Calu3 (cell line): ENCODE measurements around the gene FOXP2. TPM values are rescaled to one million over a fixed set of nuclear protein-coding genes. Genes with fewer than 3 reads are reported as not detected.

Experiments
- BruUV-seq: library from RNA; stranded (reverse); fragments of 400-500 nt; replicated peaks from 2 replicates; lab custom pipeline; 2021; lab: Mats Ljungman, UMichigan
- CTCF ChIA-PET: fragments of 300-600 bp; sonication (Branson Sonifier 250); formaldehyde crosslinking; loops from one replicate; lab custom pipeline; 2022; ENCODE audit warnings: antibody characterized with exemption; lab: Charles Lee
- DNase-seq: peaks from one replicate; pipeline ENCODE4 v3.0.0; 2022
- H3K27ac Mint-ChIP-seq: one replicate; pipeline ENCODE4 v1.8.0; 2022; ENCODE audit warnings: mixed read lengths; ENCODE audit not compliant: unreplicated experiment
- H3K27me3 Mint-ChIP-seq: one replicate; pipeline ENCODE4 v1.8.0; 2022; ENCODE audit warnings: mixed read lengths; ENCODE audit not compliant: unreplicated experiment
- H3K36me3 Mint-ChIP-seq: one replicate; pipeline ENCODE4 v1.8.0; 2022; ENCODE audit warnings: mild to moderate bottlenecking, moderate library complexity, mixed read lengths; ENCODE audit not compliant: insufficient read depth, unreplicated experiment
- H3K4me1 Mint-ChIP-seq: one replicate; pipeline ENCODE4 v1.8.0; 2022; ENCODE audit warnings: mild to moderate bottlenecking, low read depth, mixed read lengths; ENCODE audit not compliant: unreplicated experiment
- H3K4me3 Mint-ChIP-seq: one replicate; pipeline ENCODE4 v1.8.0; 2022; ENCODE audit warnings: mild to moderate bottlenecking, low read depth, moderate library complexity, mixed read lengths; ENCODE audit not compliant: unreplicated experiment
- H3K9me3 Mint-ChIP-seq: one replicate; pipeline ENCODE4 v1.8.0; 2022; ENCODE audit warnings: low read depth, mixed read lengths; ENCODE audit not compliant: unreplicated experiment
- intact Hi-C: fragments of 100-400 bp; cut with micrococcal nuclease; formaldehyde crosslinking; loops from one replicate; pipeline ENCODE4 v1.10.0; 2022; ENCODE audit not compliant: unreplicated experiment
- total RNA-seq: library from RNA; stranded (reverse); gene quantifications from 2 replicates; pipeline ENCODE4 v1.2.3, GENCODE V29; 2022
- TF ChIP-seq, protein P1 (sequence below): fragments of 200-600 bp; IDR thresholded peaks from one replicate; pipeline ENCODE4 v1.8.0; 2022; ENCODE audit warnings: antibody characterized with exemption; ENCODE audit not compliant: unreplicated experiment

The FOXP2 gene
- total RNA-seq, 1 experiment from 2014 or later, result 2.5 TPM

DNA sequence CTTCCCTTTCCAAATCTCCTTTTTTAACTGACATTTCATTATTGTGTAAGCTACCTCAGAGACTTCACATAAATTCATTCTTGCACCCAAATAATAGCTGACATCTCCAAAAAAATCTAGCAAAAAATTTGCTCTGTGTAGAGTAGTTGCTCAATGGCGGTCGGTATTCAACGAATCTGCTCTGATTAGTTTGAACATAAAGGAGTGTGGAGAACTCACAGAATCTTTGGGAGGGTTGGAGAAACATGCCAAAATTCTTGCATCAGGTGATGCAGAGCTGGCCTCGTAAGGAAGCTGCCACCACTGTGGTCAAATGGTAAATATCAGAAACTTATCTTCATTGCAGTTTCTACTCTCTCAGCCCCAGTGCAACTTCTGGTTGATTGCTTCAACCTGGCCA, 306.1 kb downstream of the FOXP2 start:
- no peaks in the 10 kb centered on the region for H3K9me3 Mint-ChIP-seq
- H3K4me1 Mint-ChIP-seq, result peaks cover 18% of the 10 kb centered on the region
- no peak for DNase-seq
- BruUV-seq, result no TSS peak
- TF ChIP-seq, protein P1, sequence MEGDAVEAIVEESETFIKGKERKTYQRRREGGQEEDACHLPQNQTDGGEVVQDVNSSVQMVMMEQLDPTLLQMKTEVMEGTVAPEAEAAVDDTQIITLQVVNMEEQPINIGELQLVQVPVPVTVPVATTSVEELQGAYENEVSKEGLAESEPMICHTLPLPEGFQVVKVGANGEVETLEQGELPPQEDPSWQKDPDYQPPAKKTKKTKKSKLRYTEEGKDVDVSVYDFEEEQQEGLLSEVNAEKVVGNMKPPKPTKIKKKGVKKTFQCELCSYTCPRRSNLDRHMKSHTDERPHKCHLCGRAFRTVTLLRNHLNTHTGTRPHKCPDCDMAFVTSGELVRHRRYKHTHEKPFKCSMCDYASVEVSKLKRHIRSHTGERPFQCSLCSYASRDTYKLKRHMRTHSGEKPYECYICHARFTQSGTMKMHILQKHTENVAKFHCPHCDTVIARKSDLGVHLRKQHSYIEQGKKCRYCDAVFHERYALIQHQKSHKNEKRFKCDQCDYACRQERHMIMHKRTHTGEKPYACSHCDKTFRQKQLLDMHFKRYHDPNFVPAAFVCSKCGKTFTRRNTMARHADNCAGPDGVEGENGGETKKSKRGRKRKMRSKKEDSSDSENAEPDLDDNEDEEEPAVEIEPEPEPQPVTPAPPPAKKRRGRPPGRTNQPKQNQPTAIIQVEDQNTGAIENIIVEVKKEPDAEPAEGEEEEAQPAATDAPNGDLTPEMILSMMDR, result no peak
- H3K36me3 Mint-ChIP-seq, result no peaks in the 10 kb centered on the region
- H3K27ac Mint-ChIP-seq, result no peak overlapping the region
- CTCF ChIA-PET, result no interaction called here
- intact Hi-C loops, result no loop called here
- no peak overlapping the region for H3K4me3 Mint-ChIP-seq
- no peaks in the 10 kb centered on the region for H3K27me3 Mint-ChIP-seq

DNA sequence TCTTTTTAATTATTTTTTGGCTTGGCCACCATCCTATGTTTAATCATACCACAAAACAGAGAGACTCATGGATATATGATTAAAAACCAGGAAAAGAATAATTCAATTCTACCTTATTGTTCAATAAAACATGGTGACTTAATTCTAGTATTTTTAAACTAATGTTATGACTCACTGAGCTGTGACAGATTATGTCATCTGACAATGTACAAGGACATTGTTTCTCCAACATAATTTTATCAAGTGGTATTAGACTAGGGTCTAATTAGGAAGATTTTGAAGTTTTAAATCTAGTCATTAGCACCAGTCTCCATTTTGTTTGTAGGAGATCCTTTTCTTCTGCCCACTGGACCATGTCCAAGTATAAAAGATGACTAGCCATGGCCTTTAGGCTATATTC, 307.9 kb downstream of the FOXP2 start:
- Mint-ChIP-seq H3K9me3 (no peaks in the 10 kb centered on the region), H3K36me3 (no peaks in the 10 kb centered on the region), H3K4me1 (peaks cover 18% of the 10 kb centered on the region), H3K27ac (no peak overlapping the region), H3K27me3 (no peaks in the 10 kb centered on the region), H3K4me3 (no peak overlapping the region)
- TF ChIP-seq, protein P1, result no peak
- DNase-seq, result no peak
- intact Hi-C loops, result no loop called here
- BruUV-seq, result no TSS peak
- CTCF ChIA-PET, result interaction anchor here (0.7 kb wide), 1 partner anchor 12 kb away, joined by 3 read pairs; no protein-coding TSS in a partner anchor

DNA sequence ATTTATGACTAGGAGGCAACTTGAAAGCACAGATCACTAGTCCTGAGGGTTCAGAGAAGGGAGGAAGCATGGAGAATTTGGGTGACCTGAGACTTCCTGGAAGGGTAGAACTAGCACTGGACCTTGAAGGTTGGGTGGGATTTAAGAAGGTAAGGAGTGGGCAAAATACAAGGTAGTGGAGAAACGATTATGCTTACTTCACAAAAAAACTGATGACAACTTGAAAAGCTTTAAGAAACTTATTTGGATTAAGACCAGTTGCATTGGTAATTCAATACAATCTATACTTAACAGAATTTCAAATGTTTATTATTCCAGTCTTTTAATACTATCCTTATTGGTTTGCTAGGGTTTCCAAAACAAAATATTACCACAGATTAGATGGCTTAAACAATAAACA, 308.7 kb downstream of the FOXP2 start:
- no peaks in the 10 kb centered on the region for H3K9me3 Mint-ChIP-seq
- no TSS peak for BruUV-seq
- DNase-seq, result no peak
- no peaks in the 10 kb centered on the region for H3K27me3 Mint-ChIP-seq
- TF ChIP-seq, protein P1, result no peak
- H3K36me3 Mint-ChIP-seq, result no peaks in the 10 kb centered on the region
- no peak overlapping the region for H3K4me3 Mint-ChIP-seq
- CTCF ChIA-PET, result no interaction called here
- no peak overlapping the region for H3K27ac Mint-ChIP-seq
- H3K4me1 Mint-ChIP-seq, result peaks cover 18% of the 10 kb centered on the region
- intact Hi-C loops, result no loop called here

DNA sequence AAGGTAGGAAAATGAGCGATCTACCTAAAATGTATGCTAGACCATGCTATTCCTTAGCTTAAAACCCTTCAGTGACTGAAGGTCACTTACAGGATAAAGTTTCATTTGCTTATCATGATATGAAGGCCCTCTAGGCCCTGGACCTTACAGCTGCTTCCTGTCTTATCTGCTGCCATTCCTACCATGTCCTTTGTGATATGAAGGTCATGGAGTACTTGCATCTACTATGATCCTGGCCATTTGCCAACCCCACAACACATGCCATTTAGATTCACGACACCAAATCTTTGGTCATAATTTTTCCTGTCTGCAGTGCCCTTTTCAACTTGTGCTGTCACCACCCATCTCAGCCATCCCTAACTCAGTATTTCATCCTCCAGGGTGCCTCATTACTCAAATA, 325.5 kb downstream of the FOXP2 start:
- H3K4me1 Mint-ChIP-seq, result no peaks in the 10 kb centered on the region
- H3K4me3 Mint-ChIP-seq, result no peak overlapping the region
- no peaks in the 10 kb centered on the region for H3K27me3 Mint-ChIP-seq
- TF ChIP-seq, protein P1, result no peak
- H3K36me3 Mint-ChIP-seq, result no peaks in the 10 kb centered on the region
- no peak overlapping the region for H3K27ac Mint-ChIP-seq
- intact Hi-C loops, result no loop called here
- H3K9me3 Mint-ChIP-seq, result no peaks in the 10 kb centered on the region
- CTCF ChIA-PET, result no interaction called here
- no TSS peak for BruUV-seq
- DNase-seq, result no peak

DNA sequence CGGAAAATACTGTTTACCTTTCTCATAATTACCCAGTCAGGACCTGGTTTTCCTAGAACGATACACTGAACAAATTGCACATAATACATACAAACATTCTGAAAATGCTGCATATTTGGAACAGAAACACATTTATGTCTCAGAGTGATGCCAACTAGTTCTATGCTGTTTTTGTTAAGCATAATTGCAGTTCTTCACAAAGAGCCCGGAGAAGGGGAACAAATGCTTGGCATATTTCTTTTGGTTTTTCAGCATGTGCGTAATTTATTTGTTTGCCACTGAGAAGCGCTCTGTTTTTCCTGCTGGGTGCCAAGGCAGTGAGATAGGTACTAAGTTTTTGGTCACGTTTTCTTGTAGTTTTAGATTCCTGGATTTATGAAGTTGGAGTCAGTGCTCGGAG, 326.3 kb downstream of the FOXP2 start:
- Mint-ChIP-seq H3K27me3 (no peaks in the 10 kb centered on the region), H3K27ac (no peak overlapping the region), H3K4me3 (no peak overlapping the region), H3K36me3 (no peaks in the 10 kb centered on the region), H3K4me1 (no peaks in the 10 kb centered on the region), H3K9me3 (no peaks in the 10 kb centered on the region)
- no peak for DNase-seq
- CTCF ChIA-PET, result no interaction called here
- intact Hi-C loops, result no loop called here
- TF ChIP-seq, protein P1, result no peak
- no TSS peak for BruUV-seq
